OCI-M1 (cell line): ENCODE data around the gene CCDC9.
"Not testable (repeated sequence)": the region's sequence is repeated elsewhere in the genome, so short reads cannot be mapped to it uniquely, and the experiment has no call there.

ENCODE experiments used
- DNase-seq: peaks from one replicate; lab custom pipeline; 2025; lab: John Stamatoyannopoulos, UW

Gene CCDC9

GRCh38 chr19:47300867-47301266 is 44.5 kb downstream of the CCDC9 start:
- not testable (repeated sequence) for DNase-seq

GRCh38 chr19:47302249-47302648 is 45.9 kb downstream of the CCDC9 start:
- DNase-seq = no peak

DNA sequence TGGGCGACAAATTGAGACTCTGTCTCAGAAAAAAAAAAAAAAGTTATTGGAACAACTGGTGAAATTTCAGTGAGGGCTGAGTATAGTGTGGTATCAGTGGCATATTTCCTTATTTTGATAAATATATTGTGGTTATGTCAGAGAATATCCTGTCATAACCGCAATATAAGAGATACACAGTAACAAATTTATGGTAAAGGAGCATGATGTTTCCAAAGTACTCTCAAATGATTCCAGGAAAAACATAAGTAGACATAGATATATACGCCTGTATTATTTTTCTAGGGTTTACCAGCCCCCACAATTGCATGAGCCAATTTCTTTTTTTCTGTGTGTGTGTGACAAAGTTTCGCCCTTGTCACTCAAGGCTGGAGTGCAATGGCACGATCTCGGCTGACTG is 47.6 kb downstream of the CCDC9 start:
- DNase-seq = peak; percentile 84

GRCh38 chr19:47305309-47305751 is 49.0 kb downstream of the CCDC9 start:
- peak; percentile 87 for DNase-seq

DNA sequence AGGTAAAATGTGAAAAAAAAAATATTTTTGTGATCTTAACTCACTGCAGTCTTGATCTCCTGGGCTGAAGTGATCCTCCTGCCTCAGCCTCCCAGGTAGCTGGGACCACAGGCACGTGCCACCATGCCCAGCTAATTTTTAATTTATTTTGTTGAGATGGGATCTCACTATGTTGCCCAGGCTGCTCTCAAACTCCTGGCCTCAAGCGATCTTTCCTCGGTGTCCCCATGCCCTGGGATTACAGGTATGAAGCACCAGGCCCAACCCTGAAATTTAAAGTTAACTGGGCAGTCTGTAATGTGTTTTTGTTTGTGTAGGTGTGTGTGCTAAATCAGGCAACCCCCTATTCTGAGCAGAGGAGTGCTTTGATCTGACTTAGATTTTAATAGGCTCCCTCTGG is 50.0 kb downstream of the CCDC9 start:
- DNase-seq = no peak

GRCh38 chr19:47309038-47309437 is 52.7 kb downstream of the CCDC9 start:
- DNase-seq = no peak

GRCh38 chr19:47309608-47310007 is 53.3 kb downstream of the CCDC9 start, which contains the start of gene C5AR1:
Gene C5AR1 (plus strand): TSS chr19:47309861. CDS start chr19:47309896, 35 bp downstream.
- peak; percentile 29 for DNase-seq

- no peak for DNase-seq
These were observed 54.0 kb downstream of the CCDC9 start for GRCh38 chr19:47310323-47310722.

GRCh38 chr19:47310819-47311218 is 54.5 kb downstream of the CCDC9 start:
- no peak for DNase-seq

- DNase-seq = no peak
These were observed 56.2 kb downstream of the CCDC9 start for GRCh38 chr19:47312366-47313006.

DNA sequence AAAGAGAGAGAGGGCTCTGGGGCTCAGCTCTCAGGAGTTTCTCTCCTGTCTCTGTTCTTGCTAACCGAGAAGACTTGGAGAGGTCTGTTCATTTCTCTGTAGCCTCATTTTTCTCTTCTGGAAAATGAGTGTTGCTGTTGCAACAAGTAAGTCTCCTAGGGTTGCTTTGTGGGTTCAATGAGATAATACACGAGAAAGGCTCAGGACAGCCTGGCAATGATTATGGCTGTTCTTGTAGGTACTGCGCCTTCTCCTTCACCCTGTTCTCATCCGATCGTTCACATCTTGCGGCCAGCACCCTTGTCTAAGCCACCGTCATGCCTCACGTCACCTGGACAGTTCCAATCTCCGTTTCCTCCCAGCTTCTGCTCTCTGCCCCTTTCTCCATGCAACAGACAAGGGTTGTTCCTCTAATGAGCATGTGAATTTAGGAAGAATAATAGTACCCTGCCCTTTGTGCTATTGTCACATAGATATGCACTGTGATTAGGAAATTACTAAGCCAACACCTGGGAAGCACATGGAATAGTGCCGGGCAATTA is 57.5 kb downstream of the CCDC9 start:
- no peak for DNase-seq

DNA sequence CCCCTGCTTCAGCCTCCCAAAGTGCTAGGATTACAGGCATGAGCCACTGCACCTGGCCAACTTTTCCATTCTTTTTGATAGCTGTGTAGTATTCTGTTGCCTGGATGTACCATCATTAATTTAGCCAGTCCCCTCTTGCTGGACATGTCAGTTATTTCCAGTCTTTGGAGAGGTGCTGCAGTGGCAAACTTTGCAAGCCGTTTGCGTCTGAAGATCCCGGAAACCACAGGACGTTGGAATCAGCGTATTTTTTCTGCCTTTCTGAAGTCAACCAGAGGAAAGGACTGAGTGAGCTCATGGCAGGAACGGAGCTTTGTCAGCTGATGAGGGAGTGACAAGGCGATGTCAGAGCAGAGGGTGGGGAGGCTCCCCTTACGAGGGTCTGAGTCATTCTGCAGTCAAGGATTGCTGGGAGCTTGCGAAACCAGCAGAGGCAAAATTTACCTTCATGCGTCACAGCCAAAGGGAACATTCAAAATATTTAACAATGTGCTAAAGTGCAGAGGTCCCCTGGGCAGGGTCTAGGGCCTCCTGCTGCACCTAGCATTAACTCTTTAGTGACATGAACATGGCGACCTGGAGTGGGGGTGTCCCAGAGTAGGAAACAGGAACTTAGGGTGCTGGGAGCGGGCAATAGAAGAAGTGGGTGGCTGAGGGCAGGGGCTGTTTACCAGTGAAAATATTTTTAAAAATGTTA is 58.9 kb downstream of the CCDC9 start:
- DNase-seq = peak; percentile 87

- DNase-seq = no peak
These were observed 60.2 kb downstream of the CCDC9 start for GRCh38 chr19:47316513-47316912.

DNA sequence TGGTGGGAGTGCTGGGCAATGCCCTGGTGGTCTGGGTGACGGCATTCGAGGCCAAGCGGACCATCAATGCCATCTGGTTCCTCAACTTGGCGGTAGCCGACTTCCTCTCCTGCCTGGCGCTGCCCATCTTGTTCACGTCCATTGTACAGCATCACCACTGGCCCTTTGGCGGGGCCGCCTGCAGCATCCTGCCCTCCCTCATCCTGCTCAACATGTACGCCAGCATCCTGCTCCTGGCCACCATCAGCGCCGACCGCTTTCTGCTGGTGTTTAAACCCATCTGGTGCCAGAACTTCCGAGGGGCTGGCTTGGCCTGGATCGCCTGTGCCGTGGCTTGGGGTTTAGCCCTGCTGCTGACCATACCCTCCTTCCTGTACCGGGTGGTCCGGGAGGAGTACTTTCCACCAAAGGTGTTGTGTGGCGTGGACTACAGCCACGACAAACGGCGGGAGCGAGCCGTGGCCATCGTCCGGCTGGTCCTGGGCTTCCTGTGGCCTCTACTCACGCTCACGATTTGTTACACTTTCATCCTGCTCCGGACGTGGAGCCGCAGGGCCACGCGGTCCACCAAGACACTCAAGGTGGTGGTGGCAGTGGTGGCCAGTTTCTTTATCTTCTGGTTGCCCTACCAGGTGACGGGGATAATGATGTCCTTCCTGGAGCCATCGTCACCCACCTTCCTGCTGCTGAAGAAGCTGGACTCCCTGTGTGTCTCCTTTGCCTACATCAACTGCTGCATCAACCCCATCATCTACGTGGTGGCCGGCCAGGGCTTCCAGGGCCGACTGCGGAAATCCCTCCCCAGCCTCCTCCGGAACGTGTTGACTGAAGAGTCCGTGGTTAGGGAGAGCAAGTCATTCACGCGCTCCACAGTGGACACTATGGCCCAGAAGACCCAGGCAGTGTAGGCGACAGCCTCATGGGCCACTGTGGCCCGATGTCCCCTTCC is 63.9 kb downstream of the CCDC9 start:
- DNase-seq = no peak
